Liver (tissue), 9 donors: Measurements from ENCODE around the gene VDAC2. TPM values are rescaled to one million over a fixed set of nuclear protein-coding genes. Genes with fewer than 3 reads are reported as not detected.

Experiments used
- DNase-seq: peaks from one replicate; pipeline ENCODE4 v3.0.0-alpha.2; 2017; ENCODE audit warnings: low spot score
- H3K27ac ChIP-seq, 2 donors: one replicate each; pipeline ENCODE4 v1.7.0; 2013; ENCODE audit warnings: inconsistent platforms in 2 of 2, low read length in 2 of 2, control low read depth in 1 of 2, low read depth in 1 of 2, mild to moderate bottlenecking in 1 of 2
- H3K27me3 ChIP-seq, 4 donors: one replicate each; pipeline versions ENCODE4 v1.6.1 to v1.7.0; 2013; ENCODE audit warnings: low read length in 3 of 4, inconsistent platforms in 1 of 4, mild to moderate bottlenecking in 1 of 4, moderate library complexity in 1 of 4; ENCODE audit not compliant: control insufficient read depth in 4 of 4, insufficient read depth in 4 of 4
- H3K36me3 ChIP-seq, 4 donors: one replicate each; pipeline versions ENCODE4 v1.6.1 to v1.7.0; 2013; ENCODE audit warnings: low read length in 3 of 4, mild to moderate bottlenecking in 3 of 4, low read depth in 1 of 4, moderate library complexity in 1 of 4; ENCODE audit not compliant: control insufficient read depth in 4 of 4, insufficient read depth in 3 of 4
- H3K4me1 ChIP-seq, 4 donors: one replicate each; pipeline versions ENCODE4 v1.6.1 to v1.7.0; 2013; ENCODE audit warnings: low read length in 3 of 4, mild to moderate bottlenecking in 3 of 4, moderate library complexity in 1 of 4; ENCODE audit not compliant: control insufficient read depth in 4 of 4, insufficient read depth in 4 of 4
- H3K4me3 ChIP-seq, 3 donors: one replicate each; pipeline versions ENCODE4 v1.6.1 to v1.7.0; 2013; ENCODE audit warnings: low read length in 3 of 3, control low read depth in 1 of 3, low read depth in 1 of 3, mild to moderate bottlenecking in 1 of 3
- H3K9ac ChIP-seq, 2 donors: one replicate each; pipeline ENCODE4 v1.7.0; 2013; ENCODE audit warnings: low read length in 2 of 2, mild to moderate bottlenecking in 2 of 2, moderate library complexity in 2 of 2, control low read depth in 1 of 2, low read depth in 1 of 2
- H3K9me3 ChIP-seq, 4 donors: one replicate each; pipeline versions ENCODE4 v1.6.1 to v1.7.0; 2013; ENCODE audit warnings: low read length in 3 of 4; ENCODE audit not compliant: control insufficient read depth in 4 of 4
- ATF3 ChIP-seq: IDR thresholded peaks from 2 replicates; pipeline ENCODE4 v1.6.1; 2016; ENCODE audit warnings: antibody characterized with exemption
- EGR1 ChIP-seq, 2 donors: IDR thresholded peaks; 2 replicates each; pipeline ENCODE4 v1.6.1; 2016 to 2018; ENCODE audit warnings: antibody characterized with exemption in 2 of 2, low read depth in 2 of 2
- FOXA1 ChIP-seq: IDR thresholded peaks from 2 replicates; pipeline ENCODE4 v1.6.1; 2016; ENCODE audit warnings: antibody characterized with exemption
- FOXA2 ChIP-seq: IDR thresholded peaks from 2 replicates; pipeline ENCODE4 v1.6.1; 2016; ENCODE audit warnings: antibody characterized with exemption
- GABPA ChIP-seq, 2 donors: IDR thresholded peaks in 1 of 2; conservative IDR thresholded peaks in 1 of 2; 2 replicates each; pipeline ENCODE4 v1.6.1; 2016; ENCODE audit warnings: antibody characterized with exemption in 2 of 2, mild to moderate bottlenecking in 1 of 2, moderate library complexity in 1 of 2
- HNF4A ChIP-seq, 2 donors: conservative IDR thresholded peaks; 2 replicates each; pipeline ENCODE4 v1.6.1; 2016; ENCODE audit warnings: antibody characterized with exemption in 2 of 2, mild to moderate bottlenecking in 2 of 2
- HNF4G ChIP-seq: IDR thresholded peaks from 2 replicates; pipeline ENCODE4 v1.6.1; 2016; ENCODE audit warnings: antibody characterized with exemption
- JUND ChIP-seq, 2 donors: IDR thresholded peaks; 2 replicates each; pipeline ENCODE4 v1.6.1; 2016; ENCODE audit warnings: antibody characterized with exemption in 2 of 2
- MAX ChIP-seq: IDR thresholded peaks from 2 replicates; pipeline ENCODE4 v1.6.1; 2016; ENCODE audit warnings: antibody characterized with exemption
- NR2F2 ChIP-seq: IDR thresholded peaks from 2 replicates; pipeline ENCODE4 v1.6.1; 2016; ENCODE audit warnings: antibody characterized with exemption
- RAD21 ChIP-seq, 2 donors: IDR thresholded peaks; 2 replicates each; pipeline ENCODE4 v1.6.1; 2016; ENCODE audit warnings: antibody characterized with exemption in 2 of 2, mild to moderate bottlenecking in 2 of 2
- RXRA ChIP-seq, 2 donors: IDR thresholded peaks; 2 replicates each; pipeline ENCODE4 v1.6.1; 2017 to 2018; ENCODE audit warnings: antibody characterized with exemption in 2 of 2, mild to moderate bottlenecking in 1 of 2
- SP1 ChIP-seq: IDR thresholded peaks from 2 replicates; pipeline ENCODE4 v1.6.1; 2018; ENCODE audit warnings: antibody characterized with exemption, mild to moderate bottlenecking
- TAF1 ChIP-seq: conservative IDR thresholded peaks from 2 replicates; pipeline ENCODE4 v1.6.1; 2016; ENCODE audit warnings: antibody characterized with exemption, mild to moderate bottlenecking
- YY1 ChIP-seq: IDR thresholded peaks from 2 replicates; pipeline ENCODE4 v1.6.1; 2016; ENCODE audit warnings: antibody characterized with exemption, mild to moderate bottlenecking
- ZBTB33 ChIP-seq: IDR thresholded peaks from 2 replicates; pipeline ENCODE4 v1.6.1; 2016; ENCODE audit warnings: antibody characterized with exemption
- whole genome bisulfite sequencing: extraction: QIAGEN DNeasy Blood & Tissue Kit; methylation state at CpG from one replicate; pipeline ENCODE4 v1.1.7; 2013; 5-methylcytosine and 5-hydroxymethylcytosine counted together
- polyA plus RNA-seq, 2 donors: library from polyadenylated mRNA; stranded (reverse) in 1 of 2; unstranded in 1 of 2; fragments of 200-250 nt in 1 of 2; fragments of >200 nt in 1 of 2; fragmentation: Nextera tagmentation in 1 of 2; extraction: Ambion mirVana in 1 of 2; gene quantifications; one replicate each; pipeline versions ENCODE4 v1.2.1 to v1.2.3, GENCODE V29; 2013 to 2015
- total RNA-seq, 2 donors: library from RNA; depleted of rRNA; stranded (reverse); fragments of >200 nt; gene quantifications; one replicate each; pipeline ENCODE4 v1.2.3, GENCODE V29; 2014
- TF ChIP-seq, protein P1 (sequence below): IDR thresholded peaks from 2 replicates; pipeline ENCODE4 v1.6.1; 2016; ENCODE audit warnings: antibody characterized with exemption, mild to moderate bottlenecking
- TF ChIP-seq, protein P2 (sequence below): fragments of 150-350 bp; IDR thresholded peaks from 2 replicates; pipeline ENCODE4 v1.5.1; 2017; ENCODE audit warnings: improper control_type of control experiment, low read depth, low read length; ENCODE audit not compliant: missing input control
- donor health status: healthy.
- donor health status: healthy.
- donor health status: healthy.
- donor health status: healthy.
- donor health status: healthy.

VDAC2 gene
- total and polyA plus RNA-seq, 4 donors: 41.3 to 67.1 (median 52.5) TPM

- Histone ChIP-seq H3K27ac (no peak overlapping the region), H3K27me3 (no peaks in the 10 kb centered on the region), H3K36me3 (no peaks in the 10 kb centered on the region), H3K4me3 (no peak overlapping the region), H3K9ac (no peak overlapping the region), H3K9me3 (peaks cover 0 to 8% (median 1%) of the 10 kb centered on the region in 4 donors), H3K4me1 (no peaks in the 10 kb centered on the region)
- no peak for DNase-seq
- TF ChIP-seq RAD21 (IDR thresholded peaks at IDR 0.05) (no peak), YY1 (no peak), GABPA (IDR thresholded peaks at IDR 0.05 in 1 of 2, conservative IDR thresholded peaks at IDR 0.05 in 1 of 2) (no peak), FOXA1 (no peak), FOXA2 (no peak), HNF4A (conservative IDR thresholded peaks at IDR 0.05) (no peak), HNF4G (no peak), RXRA (IDR thresholded peaks at IDR 0.05) (no peak), NR2F2 (no peak), SP1 (no peak), ATF3 (no peak), TAF1 (no peak)
- TF ChIP-seq, protein P1, sequence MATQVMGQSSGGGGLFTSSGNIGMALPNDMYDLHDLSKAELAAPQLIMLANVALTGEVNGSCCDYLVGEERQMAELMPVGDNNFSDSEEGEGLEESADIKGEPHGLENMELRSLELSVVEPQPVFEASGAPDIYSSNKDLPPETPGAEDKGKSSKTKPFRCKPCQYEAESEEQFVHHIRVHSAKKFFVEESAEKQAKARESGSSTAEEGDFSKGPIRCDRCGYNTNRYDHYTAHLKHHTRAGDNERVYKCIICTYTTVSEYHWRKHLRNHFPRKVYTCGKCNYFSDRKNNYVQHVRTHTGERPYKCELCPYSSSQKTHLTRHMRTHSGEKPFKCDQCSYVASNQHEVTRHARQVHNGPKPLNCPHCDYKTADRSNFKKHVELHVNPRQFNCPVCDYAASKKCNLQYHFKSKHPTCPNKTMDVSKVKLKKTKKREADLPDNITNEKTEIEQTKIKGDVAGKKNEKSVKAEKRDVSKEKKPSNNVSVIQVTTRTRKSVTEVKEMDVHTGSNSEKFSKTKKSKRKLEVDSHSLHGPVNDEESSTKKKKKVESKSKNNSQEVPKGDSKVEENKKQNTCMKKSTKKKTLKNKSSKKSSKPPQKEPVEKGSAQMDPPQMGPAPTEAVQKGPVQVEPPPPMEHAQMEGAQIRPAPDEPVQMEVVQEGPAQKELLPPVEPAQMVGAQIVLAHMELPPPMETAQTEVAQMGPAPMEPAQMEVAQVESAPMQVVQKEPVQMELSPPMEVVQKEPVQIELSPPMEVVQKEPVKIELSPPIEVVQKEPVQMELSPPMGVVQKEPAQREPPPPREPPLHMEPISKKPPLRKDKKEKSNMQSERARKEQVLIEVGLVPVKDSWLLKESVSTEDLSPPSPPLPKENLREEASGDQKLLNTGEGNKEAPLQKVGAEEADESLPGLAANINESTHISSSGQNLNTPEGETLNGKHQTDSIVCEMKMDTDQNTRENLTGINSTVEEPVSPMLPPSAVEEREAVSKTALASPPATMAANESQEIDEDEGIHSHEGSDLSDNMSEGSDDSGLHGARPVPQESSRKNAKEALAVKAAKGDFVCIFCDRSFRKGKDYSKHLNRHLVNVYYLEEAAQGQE: no peak
- 98% methylated on average over 1 of the region's 1 CpG for WGBS
Measured at GRCh38 chr10:75253281-75254220, 43.0 kb downstream of the VDAC2 start.

- WGBS: over 99% methylated on average over 2 of the region's 2 CpGs
- TF ChIP-seq TAF1 (no peak), NR2F2 (no peak), YY1 (no peak), EGR1 (IDR thresholded peaks at IDR 0.05; ENCODE audit: low read depth in 2 of 2) (no peak), MAX (no peak), ZBTB33 (no peak), HNF4A (conservative IDR thresholded peaks at IDR 0.05) (no peak), JUND (IDR thresholded peaks at IDR 0.05) (no peak), FOXA2 (no peak), RAD21 (IDR thresholded peaks at IDR 0.05) (no peak), GABPA (IDR thresholded peaks at IDR 0.05 in 1 of 2, conservative IDR thresholded peaks at IDR 0.05 in 1 of 2) (no peak), FOXA1 (no peak), RXRA (IDR thresholded peaks at IDR 0.05) (no peak), HNF4G (no peak), ATF3 (no peak), SP1 (no peak)
- TF ChIP-seq, protein P2, sequence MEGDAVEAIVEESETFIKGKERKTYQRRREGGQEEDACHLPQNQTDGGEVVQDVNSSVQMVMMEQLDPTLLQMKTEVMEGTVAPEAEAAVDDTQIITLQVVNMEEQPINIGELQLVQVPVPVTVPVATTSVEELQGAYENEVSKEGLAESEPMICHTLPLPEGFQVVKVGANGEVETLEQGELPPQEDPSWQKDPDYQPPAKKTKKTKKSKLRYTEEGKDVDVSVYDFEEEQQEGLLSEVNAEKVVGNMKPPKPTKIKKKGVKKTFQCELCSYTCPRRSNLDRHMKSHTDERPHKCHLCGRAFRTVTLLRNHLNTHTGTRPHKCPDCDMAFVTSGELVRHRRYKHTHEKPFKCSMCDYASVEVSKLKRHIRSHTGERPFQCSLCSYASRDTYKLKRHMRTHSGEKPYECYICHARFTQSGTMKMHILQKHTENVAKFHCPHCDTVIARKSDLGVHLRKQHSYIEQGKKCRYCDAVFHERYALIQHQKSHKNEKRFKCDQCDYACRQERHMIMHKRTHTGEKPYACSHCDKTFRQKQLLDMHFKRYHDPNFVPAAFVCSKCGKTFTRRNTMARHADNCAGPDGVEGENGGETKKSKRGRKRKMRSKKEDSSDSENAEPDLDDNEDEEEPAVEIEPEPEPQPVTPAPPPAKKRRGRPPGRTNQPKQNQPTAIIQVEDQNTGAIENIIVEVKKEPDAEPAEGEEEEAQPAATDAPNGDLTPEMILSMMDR: no peak
- TF ChIP-seq, protein P1: no peak
- Histone ChIP-seq H3K27ac (no peak overlapping the region), H3K9ac (no peak overlapping the region), H3K9me3 (peaks cover 0 to 8% (median 1%) of the 10 kb centered on the region in 4 donors), H3K4me3 (no peak overlapping the region), H3K4me1 (no peaks in the 10 kb centered on the region), H3K27me3 (no peaks in the 10 kb centered on the region), H3K36me3 (no peaks in the 10 kb centered on the region)
- no peak for DNase-seq
Measured at GRCh38 chr10:75254739-75255138, 44.1 kb downstream of the VDAC2 start.
